Measurements from ENCODE around the gene GPC5. TPM values are rescaled to one million over a fixed set of nuclear protein-coding genes. Genes with fewer than 3 reads are reported as not detected.

The GPC5 gene
- total RNA-seq, 2 donors from 2014 or later, result not detected

- ATAC-seq (no peak), DNase-seq (no peak)
- Histone ChIP-seq H3K27ac (no peak overlapping the region), H3K27me3 (no peaks in the 10 kb centered on the region), H3K4me3 (no peak overlapping the region), H3K36me3 (replicated peaks in 1 of 2; ENCODE audit: insufficient read depth in 1 of 2, low read depth in 2 of 2) (no peaks in the 10 kb centered on the region), H3K9me3 (no peaks in the 10 kb centered on the region), H3K4me1 (no peaks in the 10 kb centered on the region)
- 55 to 75% methylated on average over 2 of the region's 2 CpGs for WGBS, 2 donors
- intact Hi-C loops (cut with DNase I), result no loop called here
- TF ChIP-seq, protein P1, sequence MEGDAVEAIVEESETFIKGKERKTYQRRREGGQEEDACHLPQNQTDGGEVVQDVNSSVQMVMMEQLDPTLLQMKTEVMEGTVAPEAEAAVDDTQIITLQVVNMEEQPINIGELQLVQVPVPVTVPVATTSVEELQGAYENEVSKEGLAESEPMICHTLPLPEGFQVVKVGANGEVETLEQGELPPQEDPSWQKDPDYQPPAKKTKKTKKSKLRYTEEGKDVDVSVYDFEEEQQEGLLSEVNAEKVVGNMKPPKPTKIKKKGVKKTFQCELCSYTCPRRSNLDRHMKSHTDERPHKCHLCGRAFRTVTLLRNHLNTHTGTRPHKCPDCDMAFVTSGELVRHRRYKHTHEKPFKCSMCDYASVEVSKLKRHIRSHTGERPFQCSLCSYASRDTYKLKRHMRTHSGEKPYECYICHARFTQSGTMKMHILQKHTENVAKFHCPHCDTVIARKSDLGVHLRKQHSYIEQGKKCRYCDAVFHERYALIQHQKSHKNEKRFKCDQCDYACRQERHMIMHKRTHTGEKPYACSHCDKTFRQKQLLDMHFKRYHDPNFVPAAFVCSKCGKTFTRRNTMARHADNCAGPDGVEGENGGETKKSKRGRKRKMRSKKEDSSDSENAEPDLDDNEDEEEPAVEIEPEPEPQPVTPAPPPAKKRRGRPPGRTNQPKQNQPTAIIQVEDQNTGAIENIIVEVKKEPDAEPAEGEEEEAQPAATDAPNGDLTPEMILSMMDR (IDR thresholded peaks at IDR 0.05), result no peak
- TF ChIP-seq POLR2A (IDR thresholded peaks at IDR 0.05), result no peak
These were observed 916.8 kb downstream of the GPC5 start for GRCh38 chr13:92315265-92315664.

DNA sequence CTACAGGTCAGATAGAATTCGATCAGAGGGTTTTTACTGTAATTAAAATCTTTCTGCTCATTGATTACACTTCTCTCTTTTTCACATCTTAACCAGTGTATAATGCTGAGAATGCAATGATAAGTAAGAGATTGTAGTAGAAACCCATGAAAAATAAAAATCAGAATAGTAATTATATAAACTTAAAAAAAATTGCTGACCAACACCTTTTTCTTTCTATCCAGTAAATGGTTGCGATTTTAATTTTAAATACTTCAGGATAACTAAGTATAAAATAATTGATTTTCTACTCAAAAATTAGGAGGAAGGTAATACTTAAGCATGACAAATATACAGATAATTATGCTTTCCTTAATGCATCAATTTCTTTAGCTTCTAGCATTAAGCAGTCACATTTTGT is 917.6 kb downstream of the GPC5 start:
- Histone ChIP-seq H3K4me1 (no peaks in the 10 kb centered on the region), H3K9me3 (no peaks in the 10 kb centered on the region), H3K27ac (no peak overlapping the region), H3K27me3 (no peaks in the 10 kb centered on the region), H3K4me3 (no peak overlapping the region), H3K36me3 (replicated peaks in 1 of 2; ENCODE audit: insufficient read depth in 1 of 2, low read depth in 2 of 2) (no peaks in the 10 kb centered on the region)
- TF ChIP-seq, protein P1 (IDR thresholded peaks at IDR 0.05), result no peak
- TF ChIP-seq POLR2A (IDR thresholded peaks at IDR 0.05), result no peak
- no peak for ATAC-seq
- DNase-seq, result no peak
- intact Hi-C loops (cut with DNase I), result no loop called here
- 81 to 82% methylated on average over 2 of the region's 2 CpGs for WGBS, 2 donors

- ATAC-seq, result no peak
- no peak for DNase-seq
These were observed 918.6 kb downstream of the GPC5 start for GRCh38 chr13:92317066-92317465.

GRCh38 chr13:92320323-92320722 is 921.9 kb downstream of the GPC5 start:
- no peaks in the 10 kb centered on the region for H3K36me3 ChIP-seq (replicated peaks in 1 of 2; ENCODE audit: insufficient read depth in 1 of 2, low read depth in 2 of 2)
- H3K4me3 ChIP-seq, result no peak overlapping the region
- no peak for TF ChIP-seq POLR2A (IDR thresholded peaks at IDR 0.05)
- TF ChIP-seq, protein P1 (IDR thresholded peaks at IDR 0.05), result no peak
- H3K27ac ChIP-seq, result no peak overlapping the region
- WGBS, 2 donors, result 17 to 21% methylated on average over 1 of the region's 1 CpG
- DNase-seq, result no peak
- no peaks in the 10 kb centered on the region for H3K4me1 ChIP-seq
- no peaks in the 10 kb centered on the region for H3K27me3 ChIP-seq
- no peaks in the 10 kb centered on the region for H3K9me3 ChIP-seq
- no peak for ATAC-seq
- intact Hi-C loops (cut with DNase I), result no loop called here

More at GRCh38 chr13:92317066-92317465, 918.6 kb downstream of the GPC5 start:
- no peaks in the 10 kb centered on the region for H3K9me3 ChIP-seq
- no peaks in the 10 kb centered on the region for H3K4me1 ChIP-seq
- no peak overlapping the region for H3K27ac ChIP-seq
- intact Hi-C loops (cut with DNase I), result no loop called here
- no peak overlapping the region for H3K4me3 ChIP-seq
- no peaks in the 10 kb centered on the region for H3K27me3 ChIP-seq
- TF ChIP-seq, protein P1 (IDR thresholded peaks at IDR 0.05), result no peak
- no peaks in the 10 kb centered on the region for H3K36me3 ChIP-seq (replicated peaks in 1 of 2; ENCODE audit: insufficient read depth in 1 of 2, low read depth in 2 of 2)
- WGBS, 2 donors, result 65 to 72% methylated on average over 2 of the region's 2 CpGs

DNA sequence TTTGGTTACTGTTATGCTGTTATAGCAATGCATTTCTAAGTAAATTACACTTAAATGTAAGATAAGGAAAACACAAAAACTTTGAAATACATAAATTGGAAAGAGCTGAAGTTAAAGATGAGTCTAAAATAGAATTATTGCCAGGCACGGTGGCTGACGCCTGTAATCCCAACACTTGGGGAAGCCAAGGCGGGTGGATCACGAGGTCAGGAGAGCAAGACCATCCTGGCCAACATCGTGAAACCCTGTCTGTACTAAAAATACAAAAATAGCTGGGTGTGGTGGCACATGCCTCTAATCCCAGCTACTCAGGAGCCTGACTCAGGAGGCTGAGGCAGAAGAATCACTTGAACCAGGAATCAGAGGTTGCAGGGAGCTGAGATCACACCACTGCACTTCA is 922.8 kb downstream of the GPC5 start:
- TF ChIP-seq, protein P1 (IDR thresholded peaks at IDR 0.05), result no peak
- no peak for TF ChIP-seq POLR2A (IDR thresholded peaks at IDR 0.05)
- intact Hi-C loops (cut with DNase I), result no loop called here
- no peak overlapping the region for H3K27ac ChIP-seq
- WGBS, 2 donors, result 75 to 86% methylated on average over 5 of the region's 5 CpGs
- H3K4me3 ChIP-seq, result no peak overlapping the region
- H3K4me1 ChIP-seq, result no peaks in the 10 kb centered on the region
- DNase-seq, result no peak
- ATAC-seq, result no peak
- no peaks in the 10 kb centered on the region for H3K27me3 ChIP-seq
- no peaks in the 10 kb centered on the region for H3K9me3 ChIP-seq
- H3K36me3 ChIP-seq (replicated peaks in 1 of 2; ENCODE audit: insufficient read depth in 1 of 2, low read depth in 2 of 2), result no peaks in the 10 kb centered on the region
